IMR-90 (cell line): ENCODE results near the gene ZNF423. TPM values are rescaled to one million over a fixed set of nuclear protein-coding genes. Genes with fewer than 3 reads are reported as not detected.

ENCODE experiments used
- ATAC-seq: fragments of 200-7000 bp; cut with Tn5 transposase; 2 replicates; pipeline ENCODE4 v1.9.1; 2020; ENCODE audit warnings: low read depth, mild to moderate bottlenecking, moderate library complexity
- BruUV-seq: library from RNA; stranded (reverse); fragments of 400-500 nt; replicated peaks from 2 replicates; lab custom pipeline; 2021; lab: Mats Ljungman, UMichigan
- CTCF ChIA-PET: fragments of 300-600 bp; formaldehyde crosslinking; extraction: SDS; loops from one replicate; lab custom pipeline; 2021; ENCODE audit warnings: antibody characterized with exemption; lab: Yijun Ruan, JAX
- POLR2A ChIA-PET: fragments of 300-600 bp; sonication (Branson Sonifier 250); formaldehyde crosslinking; loops from one replicate; lab custom pipeline; 2022; ENCODE audit warnings: antibody characterized with exemption; ENCODE audit not compliant: unreplicated experiment; lab: Charles Lee
- DNase-seq: peaks from one replicate; pipeline ENCODE4 v3.0.0; 2013
- H2AFZ ChIP-seq: replicated peaks from 2 replicates; pipeline ENCODE3; 2013; ENCODE audit warnings: low read length, mild to moderate bottlenecking; ENCODE audit not compliant: poor library complexity
- H2AK5ac ChIP-seq: 2 replicates; pipeline ENCODE4 v1.6.1; 2013; ENCODE audit warnings: low read depth, low read length, inconsistent platforms
- H2AK9ac ChIP-seq: replicated peaks from 2 replicates; pipeline ENCODE3; 2013; ENCODE audit warnings: mild to moderate bottlenecking, low read depth, low read length, moderate library complexity; ENCODE audit not compliant: poor library complexity
- H2BK120ac ChIP-seq: 2 replicates; pipeline ENCODE4 v1.6.1; 2013; ENCODE audit warnings: low read depth, low read length, inconsistent platforms
- H2BK15ac ChIP-seq: 3 replicates; pipeline ENCODE4 v1.6.1; 2013; ENCODE audit warnings: low read depth, low read length, inconsistent platforms
- H2BK20ac ChIP-seq: 2 replicates; pipeline ENCODE4 v1.6.1; 2013; ENCODE audit warnings: low read depth, mild to moderate bottlenecking, inconsistent platforms, low read length, moderate library complexity
- H2BK5ac ChIP-seq: 2 replicates; pipeline ENCODE4 v1.6.1; 2013; ENCODE audit warnings: mild to moderate bottlenecking, low read depth, low read length, inconsistent platforms; ENCODE audit not compliant: poor library complexity, severe bottlenecking
- H3K14ac ChIP-seq: replicated peaks from 2 replicates; pipeline ENCODE4 v1.6.1; 2013; ENCODE audit warnings: low read depth, low read length, inconsistent platforms
- H3K18ac ChIP-seq: 2 replicates; pipeline ENCODE4 v1.6.1; 2013; ENCODE audit warnings: low read depth, low read length, control low read depth
- H3K23ac ChIP-seq: 2 replicates; pipeline ENCODE4 v1.6.1; 2013; ENCODE audit warnings: low read depth, low read length, inconsistent platforms
- H3K27ac ChIP-seq: 2 replicates; pipeline ENCODE4 v1.5.1; 2013; ENCODE audit warnings: mild to moderate bottlenecking, control low read depth, low read length; ENCODE audit not compliant: insufficient read depth
- H3K27me3 ChIP-seq: 2 replicates; pipeline ENCODE4 v1.6.1; 2013; ENCODE audit warnings: low read length; ENCODE audit not compliant: control insufficient read depth, insufficient read depth
- H3K36me3 ChIP-seq: 2 replicates; pipeline ENCODE4 v1.6.1; 2013; ENCODE audit warnings: low read length, mixed read lengths; ENCODE audit not compliant: control insufficient read depth, insufficient read depth
- H3K4ac ChIP-seq: 2 replicates; pipeline ENCODE4 v1.6.1; 2013; ENCODE audit warnings: low read depth, low read length, inconsistent platforms
- H3K4me1 ChIP-seq: 2 replicates; pipeline ENCODE4 v1.6.1; 2013; ENCODE audit warnings: low read length, mixed read lengths; ENCODE audit not compliant: control insufficient read depth, insufficient read depth
- H3K4me2 ChIP-seq: 2 replicates; pipeline ENCODE4 v1.6.1; 2013; ENCODE audit warnings: low read depth, mild to moderate bottlenecking, control low read depth, low read length, moderate library complexity
- H3K4me3 ChIP-seq: 2 replicates; pipeline ENCODE4 v1.5.1; 2013; ENCODE audit warnings: low read depth, mild to moderate bottlenecking, control low read depth, low read length, moderate library complexity; ENCODE audit not compliant: insufficient read depth
- H3K56ac ChIP-seq: 2 replicates; pipeline ENCODE4 v1.6.1; 2013; ENCODE audit warnings: low read length, inconsistent platforms; ENCODE audit not compliant: insufficient read depth; ENCODE audit errors: extremely low read depth
- H3K79me1 ChIP-seq, 2 experiments: 2 replicates each; pipeline ENCODE4 v1.6.1; 2013; ENCODE audit warnings: low read length in 2 of 2, inconsistent platforms in 1 of 2, low read depth in 1 of 2
- H3K9ac ChIP-seq: 2 replicates; pipeline ENCODE4 v1.6.1; 2013; ENCODE audit warnings: low read depth, low read length, control low read depth
- H3K9me1 ChIP-seq: 2 replicates; pipeline ENCODE4 v1.6.1; 2013; ENCODE audit warnings: low read length, inconsistent platforms; ENCODE audit not compliant: insufficient read depth
- H3K9me3 ChIP-seq: 2 replicates; pipeline ENCODE4 v1.6.1; 2013; ENCODE audit warnings: low read length; ENCODE audit not compliant: control insufficient read depth, insufficient read depth
- H4K20me1 ChIP-seq: 2 replicates; pipeline ENCODE4 v1.6.1; 2013; ENCODE audit warnings: low read length, inconsistent platforms; ENCODE audit not compliant: insufficient read depth
- H4K5ac ChIP-seq: 2 replicates; pipeline ENCODE4 v1.6.1; 2013; ENCODE audit warnings: mild to moderate bottlenecking, low read depth, low read length, control low read depth
- H4K8ac ChIP-seq, 2 experiments: 2 replicates each; pipeline ENCODE4 v1.6.1; 2013; ENCODE audit warnings: low read depth in 2 of 2, low read length in 2 of 2, control low read depth in 1 of 2, inconsistent platforms in 1 of 2
- H4K91ac ChIP-seq: 2 replicates; pipeline ENCODE4 v1.6.1; 2013; ENCODE audit warnings: low read depth, low read length, inconsistent platforms; ENCODE audit not compliant: insufficient read depth
- CEBPB ChIP-seq: IDR thresholded peaks from 2 replicates; pipeline ENCODE4 v1.6.1; 2012; ENCODE audit warnings: low read depth, low read length, improper control_type of control experiment
- CHD1 ChIP-seq: IDR thresholded peaks from 2 replicates; pipeline ENCODE4 v1.6.1; 2012; ENCODE audit warnings: low read depth, low read length, improper control_type of control experiment
- CTCF ChIP-seq: conservative IDR thresholded peaks from 2 replicates; pipeline ENCODE4 v1.5.1; 2012; ENCODE audit warnings: mild to moderate bottlenecking, low read depth, low read length, improper control_type of control experiment
- ELK1 ChIP-seq: fragments of 150-350 bp; IDR thresholded peaks from 2 replicates; pipeline ENCODE4 v1.6.1; 2016; ENCODE audit warnings: low read depth, mild to moderate bottlenecking, low read length, moderate library complexity, borderline replicate concordance
- MAZ ChIP-seq: IDR thresholded peaks from 2 replicates; pipeline ENCODE4 v1.6.1; 2012; ENCODE audit warnings: low read depth, mild to moderate bottlenecking, low read length, improper control_type of control experiment, moderate library complexity, borderline replicate concordance
- POLR2A ChIP-seq: IDR thresholded peaks from 2 replicates; pipeline ENCODE4 v1.6.1; 2012; ENCODE audit warnings: mild to moderate bottlenecking, low read depth, low read length
- RAD21 ChIP-seq: IDR thresholded peaks from 2 replicates; pipeline ENCODE4 v1.6.1; 2012; ENCODE audit warnings: low read length, improper control_type of control experiment
- SMC3 ChIP-seq: fragments of 150-350 bp; IDR thresholded peaks from 2 replicates; pipeline ENCODE4 v1.6.1; 2016; ENCODE audit warnings: low read depth, mild to moderate bottlenecking, antibody characterized with exemption, low read length, moderate library complexity
- WGBS, 2 experiments: methylation state at CpG; one replicate each; pipeline versions ENCODE4 v1.1.5 to v1.1.7; 2013; ENCODE audit warnings: missing lambda C conversion rate in 2 of 2; ENCODE audit not compliant: insufficient read length in 1 of 2; ENCODE audit errors: extremely low coverage in 2 of 2; 5-methylcytosine and 5-hydroxymethylcytosine counted together
- dilution Hi-C: fragments of 300-500 bp; cut with HindIII; formaldehyde crosslinking; loops from one replicate; pipeline ENCODE4 v1.14.3; 2018; ENCODE audit warnings: low sequenced_read_pairs; ENCODE audit not compliant: unreplicated experiment
- in situ Hi-C: fragments of 300-500 bp; cut with MboI; formaldehyde crosslinking; loops from 3 replicates; pipeline ENCODE4 v1.14.3; 2019; ENCODE audit warnings: low sequenced_read_pairs, inconsistent platforms, mixed read lengths
- intact Hi-C: fragments of 100-400 bp; cut with micrococcal nuclease; formaldehyde crosslinking; loops from 2 replicates; pipeline ENCODE4 v1.10.0; 2022
- polyA plus RNA-seq, 3 experiments: library from polyadenylated mRNA; depleted of rRNA; stranded (reverse); fragments of >200 nt; gene quantifications; 2 replicates each; pipeline ENCODE4 v1.2.3, GENCODE V29; 2012; ENCODE audit warnings: low replicate concordance in 1 of 3
- total RNA-seq: library from RNA; depleted of rRNA; stranded (reverse); fragments of >200 nt; gene quantifications from 2 replicates; pipeline ENCODE4 v1.2.3, GENCODE V29; 2012

Gene ZNF423
- total and polyA plus RNA-seq, 2 of the 4 experiments (the other 2 are of a cell fraction), result under 0.01 to 0.10 TPM

- in situ Hi-C loops, result no loop called here
- ChIA-PET CTCF (no interaction called here), POLR2A (no interaction called here)
- H3K4me2 ChIP-seq, result no peak overlapping the region
- H3K56ac ChIP-seq, result no peak overlapping the region
- no peaks in the 10 kb centered on the region for H3K4me1 ChIP-seq
- H3K79me1 ChIP-seq, result no peaks in the 10 kb centered on the region
- no peak overlapping the region for H3K18ac ChIP-seq
- H3K36me3 ChIP-seq, result no peaks in the 10 kb centered on the region
- H2BK5ac ChIP-seq, result no peak overlapping the region
- no peak overlapping the region for H3K4me3 ChIP-seq
- H4K91ac ChIP-seq, result no peak overlapping the region
- H4K5ac ChIP-seq, result no peak overlapping the region
- H4K8ac ChIP-seq, result no peak overlapping the region
- no peak overlapping the region for H2BK20ac ChIP-seq
- H2AK5ac ChIP-seq, result no peak overlapping the region
- no CpG with 5 or more reads among the region's 13 CpGs for WGBS, 2 experiments
- no peak overlapping the region for H3K27ac ChIP-seq
- no peak overlapping the region for H2BK120ac ChIP-seq
- no peak overlapping the region for H3K9ac ChIP-seq
- intact Hi-C loops, result no loop called here
- H3K23ac ChIP-seq, result no peak overlapping the region
- TF ChIP-seq ELK1 (no peak), RAD21 (no peak), CTCF (no peak), CEBPB (no peak), CHD1 (no peak), POLR2A (no peak), SMC3 (no peak), MAZ (no peak)
- dilution Hi-C loops, result no loop called here
- H2AFZ ChIP-seq, result no peak overlapping the region
- no peak overlapping the region for H2BK15ac ChIP-seq
- peaks cover 16% of the 10 kb centered on the region for H3K27me3 ChIP-seq
- H3K9me3 ChIP-seq, result no peaks in the 10 kb centered on the region
- H3K9me1 ChIP-seq, result no peaks in the 10 kb centered on the region
- H3K14ac ChIP-seq, result no peak overlapping the region
- no peaks in the 10 kb centered on the region for H4K20me1 ChIP-seq
- no peak for DNase-seq
- no peak for ATAC-seq
- no peak overlapping the region for H3K4ac ChIP-seq
- no peak overlapping the region for H2AK9ac ChIP-seq
- no TSS peak for BruUV-seq
These were observed 165.1 kb downstream of the ZNF423 start for GRCh38 chr16:49690778-49691177.
